DOHH2 (cell line): ENCODE results near the gene OCA2.

ENCODE experiments used
- EZH2phosphoT487 ChIP-seq: fragments of 200-600 bp; sonication (generic); IDR thresholded peaks from 2 replicates; pipeline ENCODE4 v1.6.1; 2017; ENCODE audit warnings: borderline replicate concordance, mild to moderate bottlenecking, antibody characterized with exemption, low read length, moderate library complexity, mixed read lengths
- TF ChIP-seq, protein P1 (sequence below): fragments of 200-600 bp; sonication (generic); IDR thresholded peaks from one replicate; pipeline ENCODE4 v1.5.1; 2014; ENCODE audit warnings: antibody characterized with exemption, mild to moderate bottlenecking, low read depth, low read length; ENCODE audit not compliant: poor library complexity, severe bottlenecking

DNA sequence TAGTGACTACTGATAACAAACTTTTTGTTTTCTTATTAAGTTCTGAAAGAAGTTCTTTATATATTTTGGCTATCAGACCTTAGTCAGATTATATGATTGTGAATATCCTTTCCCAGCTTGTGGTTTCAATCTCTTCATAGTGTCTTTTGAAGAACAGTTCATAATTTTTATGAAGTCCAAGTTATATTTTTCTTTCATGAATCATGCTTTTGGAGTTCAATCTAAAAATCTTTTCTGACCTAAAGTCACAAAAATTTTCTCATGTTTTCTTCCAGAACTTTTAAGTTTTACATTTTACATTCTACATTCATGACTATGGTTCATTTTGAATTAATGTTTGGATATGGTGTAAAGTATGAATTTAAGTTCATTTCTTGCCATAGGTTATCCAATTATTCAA, 34.2 kb upstream of the OCA2 start:
- TF ChIP-seq, protein P1, sequence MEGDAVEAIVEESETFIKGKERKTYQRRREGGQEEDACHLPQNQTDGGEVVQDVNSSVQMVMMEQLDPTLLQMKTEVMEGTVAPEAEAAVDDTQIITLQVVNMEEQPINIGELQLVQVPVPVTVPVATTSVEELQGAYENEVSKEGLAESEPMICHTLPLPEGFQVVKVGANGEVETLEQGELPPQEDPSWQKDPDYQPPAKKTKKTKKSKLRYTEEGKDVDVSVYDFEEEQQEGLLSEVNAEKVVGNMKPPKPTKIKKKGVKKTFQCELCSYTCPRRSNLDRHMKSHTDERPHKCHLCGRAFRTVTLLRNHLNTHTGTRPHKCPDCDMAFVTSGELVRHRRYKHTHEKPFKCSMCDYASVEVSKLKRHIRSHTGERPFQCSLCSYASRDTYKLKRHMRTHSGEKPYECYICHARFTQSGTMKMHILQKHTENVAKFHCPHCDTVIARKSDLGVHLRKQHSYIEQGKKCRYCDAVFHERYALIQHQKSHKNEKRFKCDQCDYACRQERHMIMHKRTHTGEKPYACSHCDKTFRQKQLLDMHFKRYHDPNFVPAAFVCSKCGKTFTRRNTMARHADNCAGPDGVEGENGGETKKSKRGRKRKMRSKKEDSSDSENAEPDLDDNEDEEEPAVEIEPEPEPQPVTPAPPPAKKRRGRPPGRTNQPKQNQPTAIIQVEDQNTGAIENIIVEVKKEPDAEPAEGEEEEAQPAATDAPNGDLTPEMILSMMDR: no peak
- no peak for TF ChIP-seq EZH2phosphoT487
